Upper lobe of left lung (tissue), 6 donors: Measurements from ENCODE around the gene FDX2. TPM values are rescaled to one million over a fixed set of nuclear protein-coding genes. Genes with fewer than 3 reads are reported as not detected.

ENCODE experiments used
- ATAC-seq, 2 donors: fragments of 200-7000 bp; cut with Tn5 transposase; one replicate each; pipeline ENCODE4 v1.9.1; 2022; ENCODE audit warnings: mild to moderate bottlenecking in 2 of 2, moderate library complexity in 2 of 2; ENCODE audit not compliant: low FRiP score in 2 of 2
- DNase-seq, 2 donors: peaks; one replicate each; pipeline ENCODE4 v3.0.0-alpha.2; 2019 to 2020
- H3K27ac ChIP-seq, 4 donors: fragments of 200-600 bp; sonication (generic); one replicate each; pipeline ENCODE4 v1.5.1; 2016 to 2019
- H3K27me3 ChIP-seq, 4 donors: fragments of 200-600 bp; sonication (generic); one replicate each; pipeline ENCODE4 v1.5.1; 2017 to 2019
- H3K36me3 ChIP-seq, 4 donors: fragments of 200-600 bp; sonication (generic); one replicate each; pipeline ENCODE4 v1.5.1; 2016 to 2019
- H3K4me1 ChIP-seq, 4 donors: fragments of 200-600 bp; sonication (generic); one replicate each; pipeline ENCODE4 v1.5.1; 2018 to 2019
- H3K4me3 ChIP-seq, 4 donors: fragments of 200-600 bp; sonication (generic); one replicate each; pipeline ENCODE4 v1.5.1; 2017 to 2019; ENCODE audit warnings: mild to moderate bottlenecking in 2 of 4, moderate library complexity in 1 of 4
- H3K9me3 ChIP-seq, 4 donors: fragments of 200-600 bp; sonication (generic); one replicate each; pipeline ENCODE4 v1.5.1; 2018 to 2019
- CTCF ChIP-seq, 6 experiments: fragments of 450-650 bp in 4 of 6; fragments of 200-600 bp in 2 of 6; sonication (generic) in 2 of 6; IDR thresholded peaks; one replicate each; pipeline ENCODE4 v1.5.1; 2016 to 2019; ENCODE audit warnings: antibody characterized with exemption in 6 of 6
- EP300 ChIP-seq, 4 donors: sonication (generic); formaldehyde crosslinking; IDR thresholded peaks; one replicate each; pipeline ENCODE4 v1.5.1; 2017; ENCODE audit warnings: antibody characterized with exemption in 4 of 4, control low read depth in 2 of 4
- POLR2A ChIP-seq, 4 donors: fragments of 450-650 bp; IDR thresholded peaks; one replicate each; pipeline ENCODE4 v1.5.1; 2016 to 2017; ENCODE audit warnings: antibody characterized with exemption in 4 of 4, mild to moderate bottlenecking in 2 of 4
- POLR2AphosphoS5 ChIP-seq, 2 donors: sonication (generic); formaldehyde crosslinking; IDR thresholded peaks; one replicate each; pipeline ENCODE4 v1.5.1; 2017; ENCODE audit warnings: antibody characterized with exemption in 2 of 2
- WGBS, 2 donors: methylation state at CpG; one replicate each; pipeline ENCODE4 v1.1.5; 2017 to 2018; 5-methylcytosine and 5-hydroxymethylcytosine counted together
- total RNA-seq, 6 donors: library from RNA; depleted of rRNA in 4 of 6; stranded (reverse); fragments of >200 nt in 4 of 6; gene quantifications; one replicate each; pipeline versions ENCODE4 v1.1.0 to v1.2.1, GENCODE V29; 2016 to 2021
- donor health status: DM: no; HTN: no; CAD: no; lungs with moderate emphysema.
- donor health status: DM: no; HTN: yes; CAD: no; lungs with severe emphysema.

Gene FDX2
- total RNA-seq, 6 donors from 2014 or later: 16.6 to 27.5 (median 26.0) TPM

DNA sequence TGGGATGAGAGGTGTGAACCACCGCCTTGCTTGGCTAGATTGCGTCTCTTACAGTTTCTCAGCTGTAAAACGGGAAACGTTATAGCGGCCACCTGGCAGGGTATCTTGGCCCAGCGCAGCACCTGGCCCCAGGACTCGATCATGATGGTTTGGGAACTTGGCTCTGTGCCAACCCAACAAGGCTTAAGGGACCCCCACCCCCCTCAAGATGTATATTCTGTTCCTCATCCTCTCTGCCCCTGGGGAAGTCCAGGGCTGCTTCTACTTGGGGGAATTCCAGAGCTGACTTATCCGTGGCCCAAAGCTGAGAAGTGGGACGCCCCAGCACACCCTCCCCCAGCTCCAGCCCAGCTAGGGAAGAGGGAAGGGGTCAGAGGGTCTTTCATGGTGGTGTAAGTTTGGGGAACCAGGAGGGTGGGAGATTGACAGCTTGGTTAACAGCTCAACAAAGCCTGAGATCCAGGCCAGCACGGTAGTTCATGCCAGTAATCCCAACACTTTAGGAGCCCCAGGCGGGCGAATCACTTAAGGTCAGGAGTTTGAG is 44.2 kb downstream of the FDX2 start:
- ATAC-seq (peak in 1 of 2 donors; percentile 1), DNase-seq (peak in 1 of 2 donors; percentile 45)
- peaks cover 41 to 88% (median 50%) of the 10 kb centered on the region in 4 donors for H3K4me1 ChIP-seq
- H3K36me3 ChIP-seq: peaks cover 0 to 32% (median 14%) of the 10 kb centered on the region in 4 donors
- 13 to 23% methylated on average over 5 to 12 of the region's 12 CpGs for WGBS, 2 donors
- no peaks in the 10 kb centered on the region for H3K9me3 ChIP-seq
- peak overlapping the region; percentile 54 to 74 (median 59) for H3K4me3 ChIP-seq
- TF ChIP-seq CTCF (IDR thresholded peaks at IDR 0.05) (no peak), POLR2AphosphoS5 (IDR thresholded peaks at IDR 0.05) (peak; percentile 31 to 37), POLR2A (IDR thresholded peaks at IDR 0.05) (no peak), EP300 (IDR thresholded peaks at IDR 0.05) (no peak)
- H3K27me3 ChIP-seq: no peaks in the 10 kb centered on the region
- H3K27ac ChIP-seq: peak overlapping the region; percentile 94 to 98 (median 98)

GRCh38 chr19:10270616-10271394 is 45.0 kb downstream of the FDX2 start, which contains the start of gene ICAM1:
Gene ICAM1 (plus strand): TSS chr19:10271120. CDS start chr19:10271160, 40 bp downstream.
- peak; percentile 75 to 96 (median 92) for TF ChIP-seq POLR2A (IDR thresholded peaks at IDR 0.05)
- TF ChIP-seq POLR2AphosphoS5 (IDR thresholded peaks at IDR 0.05): peak; percentile 99
- peak in 5 of 6 experiments; percentile 11 to 64 (median 58) for TF ChIP-seq CTCF (IDR thresholded peaks at IDR 0.05)
- peak; percentile 93 to 100 (median 95) for TF ChIP-seq EP300 (IDR thresholded peaks at IDR 0.05)
- ATAC-seq: peak; percentile 83 to 88
- H3K4me3 ChIP-seq: peak within 1 kb of the TSS; percentile 59 to 74 (median 60)
- peaks cover 41 to 84% (median 49%) of the 10 kb centered on the region in 4 donors for H3K4me1 ChIP-seq
- peaks cover 0 to 25% (median 12%) of the 10 kb centered on the region in 4 donors for H3K36me3 ChIP-seq
- DNase-seq: peak; percentile 93 to 94
- WGBS, 2 donors: 0 to 3% methylated on average over 24 of the region's 51 CpGs
- no peaks in the 10 kb centered on the region for H3K27me3 ChIP-seq
- H3K27ac ChIP-seq: peak within 1 kb of the TSS; percentile 94 to 98 (median 98)
- no peaks in the 10 kb centered on the region for H3K9me3 ChIP-seq

- 0% methylated on average over 1 to 23 of the region's 37 CpGs for WGBS, 2 donors
Measured at GRCh38 chr19:10270180-10270615, 45.6 kb downstream of the FDX2 start.

More at GRCh38 chr19:10270180-10270615, 45.6 kb downstream of the FDX2 start:
- Histone ChIP-seq H3K9me3 (no peaks in the 10 kb centered on the region), H3K36me3 (peaks cover 0 to 19% (median 9%) of the 10 kb centered on the region in 4 donors), H3K27me3 (no peaks in the 10 kb centered on the region), H3K27ac (peak overlapping the region; percentile 94 to 98 (median 98)), H3K4me3 (peak overlapping the region; percentile 59 to 74 (median 60)), H3K4me1 (peaks cover 45 to 78% (median 48%) of the 10 kb centered on the region in 4 donors)
- DNase-seq: peak; percentile 90 to 92
- TF ChIP-seq CTCF (IDR thresholded peaks at IDR 0.05) (no peak), POLR2AphosphoS5 (IDR thresholded peaks at IDR 0.05) (peak in 1 of 2 donors; percentile 1)
- peak; percentile 83 to 84 for ATAC-seq
